NCI-H1105 treated with DMSO at 0.1 percent for 48 hours (cell line): ENCODE results near the gene NHLRC4.

Experiments used
- DNase-seq: peaks from one replicate; lab custom pipeline; 2025; lab: John Stamatoyannopoulos, UW

The NHLRC4 gene

DNA sequence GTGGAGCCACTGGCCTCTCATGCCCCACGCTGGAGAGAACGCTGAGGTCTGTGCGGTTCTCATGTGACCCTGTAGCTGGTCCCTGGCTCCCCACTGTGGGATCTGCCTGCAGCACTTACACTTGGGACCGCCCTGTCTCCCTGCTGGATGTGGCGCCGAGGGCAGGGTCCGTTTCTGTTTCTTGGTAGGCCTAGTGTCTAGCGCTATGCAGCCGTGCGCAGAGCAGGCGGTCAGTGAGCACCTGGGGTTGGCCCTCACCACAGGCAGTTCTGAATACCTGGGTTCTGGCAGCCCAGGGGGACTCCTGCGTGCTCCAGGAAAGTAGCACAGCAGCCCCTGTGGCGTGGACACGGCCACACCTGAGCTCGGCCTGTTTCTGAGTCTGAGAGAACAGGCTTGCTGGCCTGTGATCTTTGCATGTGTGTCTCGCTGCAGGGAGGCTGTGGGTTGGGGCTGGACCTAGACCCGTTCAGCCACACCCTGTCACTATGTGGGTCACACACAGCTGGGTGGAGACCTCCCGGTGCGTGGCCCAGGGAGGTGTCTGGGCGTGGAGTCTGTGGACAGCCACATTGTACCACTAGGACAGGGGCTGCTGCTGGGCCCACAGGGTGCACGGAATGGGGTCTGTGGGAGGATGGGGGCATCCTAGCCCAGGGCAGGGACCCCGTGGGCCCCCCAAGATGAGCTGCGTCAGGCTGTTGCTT, 36.5 kb upstream of the NHLRC4 start:
- no peak for DNase-seq

DNA sequence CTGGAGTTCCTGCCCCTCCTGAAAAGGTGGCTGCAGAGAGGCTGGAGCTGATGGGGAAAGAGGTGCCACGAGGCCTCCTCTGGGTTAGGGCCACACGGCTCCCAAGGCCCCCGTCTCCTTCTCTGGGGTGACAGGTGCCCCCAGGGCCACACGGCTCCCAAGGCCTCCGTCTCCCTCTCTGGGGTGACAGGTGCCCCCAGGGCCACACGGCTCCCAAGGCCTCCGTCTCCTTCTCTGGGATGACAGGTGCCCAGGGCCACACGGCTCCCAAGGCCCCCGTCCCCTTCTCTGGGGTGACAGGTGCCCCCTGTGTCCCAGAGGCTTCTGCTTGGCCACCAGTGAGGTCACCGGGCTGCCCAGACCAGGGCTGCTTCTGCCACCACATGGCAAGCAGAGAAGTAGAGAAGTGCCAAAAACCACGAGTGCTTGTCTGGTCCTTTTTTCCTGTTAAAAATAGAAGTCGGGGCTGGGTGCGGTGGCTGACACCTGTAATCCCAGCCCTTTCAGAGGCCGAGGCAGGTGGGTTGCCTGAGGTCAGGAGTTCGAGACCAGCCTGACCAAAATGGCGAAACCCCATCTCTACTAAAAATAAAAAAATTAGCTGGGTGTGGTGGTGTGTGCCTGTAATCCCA, 35.2 kb upstream of the NHLRC4 start:
- no peak for DNase-seq

DNA sequence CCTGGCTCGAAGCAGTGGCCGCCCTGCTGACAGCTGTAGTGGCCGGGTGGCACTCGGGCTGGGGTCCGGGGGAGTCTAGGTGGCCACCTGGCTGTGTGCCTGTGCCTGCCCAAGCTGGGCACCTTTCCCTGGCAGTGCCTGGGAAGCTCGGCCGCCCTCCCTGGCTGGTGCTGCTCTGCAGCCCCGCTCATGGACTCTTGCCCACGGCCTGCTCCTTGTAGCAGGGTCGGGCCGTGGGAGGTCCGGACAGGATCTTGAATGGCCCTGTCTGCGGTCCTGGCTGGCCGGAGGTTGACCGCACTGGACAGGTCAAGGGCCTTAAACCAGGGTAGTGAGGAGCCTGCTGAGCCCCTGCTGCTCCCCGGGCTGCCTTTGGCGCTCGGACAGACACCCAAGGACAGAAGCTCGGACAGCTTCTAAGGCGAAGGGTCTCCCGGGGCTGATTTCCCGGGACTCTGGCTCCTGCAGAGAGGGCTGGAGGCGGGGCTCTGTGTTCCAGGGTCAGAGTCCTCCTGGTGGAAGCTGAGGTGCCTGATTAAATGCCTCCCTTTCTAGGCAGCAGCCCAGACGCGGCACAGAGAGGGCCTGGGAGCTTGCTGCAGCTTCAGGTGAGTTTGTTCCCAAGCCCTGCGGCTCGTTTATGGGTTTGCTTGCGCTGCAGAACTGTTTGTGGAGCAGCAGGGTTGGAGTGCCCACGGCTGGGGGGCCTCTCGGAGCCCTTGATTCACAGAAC, 33.2 kb upstream of the NHLRC4 start:
- no peak for DNase-seq

DNA sequence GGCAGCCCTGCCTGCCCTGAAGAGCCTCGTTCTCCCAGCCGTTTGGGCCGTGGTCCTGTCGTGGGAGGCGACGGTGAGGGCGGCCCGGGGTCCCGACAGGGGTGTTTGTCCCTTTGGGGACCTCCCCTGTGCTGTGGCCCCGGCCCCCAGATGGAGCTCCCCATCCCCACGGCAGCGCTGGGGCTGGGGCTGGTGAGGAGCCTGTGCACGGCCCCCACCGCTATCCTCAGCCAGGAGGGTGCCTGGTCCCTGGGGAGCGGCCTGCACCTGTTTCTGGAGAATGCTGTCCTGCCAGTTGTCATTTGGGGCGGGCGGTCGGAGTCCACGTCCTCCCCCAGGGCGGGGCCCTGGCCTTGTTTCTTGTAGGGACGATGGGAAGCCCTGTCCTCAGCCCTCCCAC, 32.7 kb upstream of the NHLRC4 start:
- DNase-seq: no peak

DNA sequence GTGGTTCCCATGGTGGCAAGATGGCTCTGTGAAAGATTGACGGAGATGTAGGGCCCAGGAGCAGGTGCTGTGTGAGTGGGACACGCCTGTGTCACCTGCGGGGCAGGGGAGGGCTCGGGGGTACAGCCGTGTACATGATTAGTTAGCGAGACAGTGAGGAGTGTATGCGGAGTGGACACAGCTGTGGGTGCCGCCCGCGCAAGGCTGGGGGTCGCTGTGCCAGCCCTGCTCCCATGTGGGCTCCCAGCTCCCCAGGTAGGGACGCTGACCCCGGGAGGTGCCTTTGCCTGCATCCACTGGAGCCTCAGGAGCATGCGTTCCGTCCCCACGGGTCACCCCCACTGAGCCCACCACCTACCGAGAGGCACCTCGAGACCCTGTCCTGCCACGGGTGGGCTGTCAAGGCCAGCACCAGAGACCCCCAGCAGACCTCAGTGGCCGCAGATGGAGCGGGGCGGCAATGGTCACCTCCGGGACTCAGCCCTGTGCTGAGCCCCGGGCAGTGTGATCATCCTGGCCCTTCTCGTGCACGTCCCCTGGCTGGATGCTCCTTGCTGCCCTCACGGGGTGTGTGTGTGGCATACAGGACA, 31.9 kb upstream of the NHLRC4 start:
- DNase-seq: no peak

DNA sequence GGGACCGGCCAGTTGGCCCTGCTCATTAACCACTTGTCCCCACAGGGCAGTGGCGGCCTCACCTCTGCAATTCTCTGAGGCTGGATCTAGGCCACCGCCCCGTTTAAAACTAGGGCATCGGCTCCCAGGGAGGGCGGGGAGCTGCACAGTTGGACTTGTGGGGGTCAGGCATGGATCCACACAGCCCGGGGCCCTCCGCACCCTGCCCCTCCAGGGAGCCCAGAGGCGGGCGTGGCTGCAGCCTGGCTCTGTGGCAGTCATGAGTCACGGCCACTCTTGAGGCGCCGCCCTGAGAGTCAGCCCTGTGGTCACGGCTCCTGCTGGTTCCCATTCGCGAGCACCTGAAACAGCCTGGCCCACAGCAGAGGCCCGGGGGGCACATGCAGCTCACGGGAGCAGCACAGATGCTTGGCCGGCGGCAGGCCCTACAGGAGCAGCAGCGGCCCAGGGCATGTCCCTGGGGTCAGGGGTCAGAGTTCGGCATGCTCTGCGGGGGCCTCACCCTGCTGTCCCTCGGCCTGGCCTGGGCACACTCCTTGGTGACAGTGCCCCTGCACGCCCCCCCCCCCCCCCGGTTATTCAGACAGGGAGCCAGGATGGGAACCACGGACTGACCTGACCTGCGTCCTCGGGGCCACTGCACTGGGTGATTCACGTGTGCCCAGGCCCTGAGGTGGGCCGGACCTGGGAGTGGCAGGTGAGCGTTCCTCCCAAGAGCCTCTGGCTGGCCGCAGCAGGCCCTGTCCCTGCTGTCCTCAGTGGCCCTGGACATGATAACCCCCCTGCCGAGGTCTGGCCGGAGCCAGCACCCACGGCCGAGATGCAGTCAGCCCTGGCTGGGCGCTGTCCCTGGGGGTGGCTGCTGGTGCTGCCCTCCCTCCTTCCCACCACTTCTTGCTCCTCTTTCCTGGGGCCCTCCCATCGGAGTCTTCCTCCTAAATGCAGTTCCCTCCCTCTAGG, 31.1 kb upstream of the NHLRC4 start:
- DNase-seq: no peak

DNA sequence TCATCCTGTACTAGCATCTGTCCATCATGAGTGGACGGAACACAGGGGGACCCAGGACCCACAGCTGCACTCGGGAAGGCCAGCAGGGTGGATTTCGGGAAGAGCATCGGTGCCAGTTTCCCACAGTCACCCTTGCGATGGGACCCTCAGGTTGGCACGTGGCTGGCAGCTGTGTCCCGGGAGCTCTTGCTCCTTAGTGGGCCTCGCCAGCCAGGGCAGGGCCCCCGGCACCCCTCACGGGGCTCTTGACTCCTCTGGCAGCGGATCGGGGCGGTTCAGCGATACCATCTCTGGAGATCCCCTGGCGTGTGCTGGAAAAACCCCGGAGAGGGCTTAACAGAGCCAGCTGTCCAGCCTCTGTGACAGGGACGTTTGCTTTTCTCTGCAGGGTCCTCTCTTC, 30.1 kb upstream of the NHLRC4 start:
- DNase-seq: no peak

DNA sequence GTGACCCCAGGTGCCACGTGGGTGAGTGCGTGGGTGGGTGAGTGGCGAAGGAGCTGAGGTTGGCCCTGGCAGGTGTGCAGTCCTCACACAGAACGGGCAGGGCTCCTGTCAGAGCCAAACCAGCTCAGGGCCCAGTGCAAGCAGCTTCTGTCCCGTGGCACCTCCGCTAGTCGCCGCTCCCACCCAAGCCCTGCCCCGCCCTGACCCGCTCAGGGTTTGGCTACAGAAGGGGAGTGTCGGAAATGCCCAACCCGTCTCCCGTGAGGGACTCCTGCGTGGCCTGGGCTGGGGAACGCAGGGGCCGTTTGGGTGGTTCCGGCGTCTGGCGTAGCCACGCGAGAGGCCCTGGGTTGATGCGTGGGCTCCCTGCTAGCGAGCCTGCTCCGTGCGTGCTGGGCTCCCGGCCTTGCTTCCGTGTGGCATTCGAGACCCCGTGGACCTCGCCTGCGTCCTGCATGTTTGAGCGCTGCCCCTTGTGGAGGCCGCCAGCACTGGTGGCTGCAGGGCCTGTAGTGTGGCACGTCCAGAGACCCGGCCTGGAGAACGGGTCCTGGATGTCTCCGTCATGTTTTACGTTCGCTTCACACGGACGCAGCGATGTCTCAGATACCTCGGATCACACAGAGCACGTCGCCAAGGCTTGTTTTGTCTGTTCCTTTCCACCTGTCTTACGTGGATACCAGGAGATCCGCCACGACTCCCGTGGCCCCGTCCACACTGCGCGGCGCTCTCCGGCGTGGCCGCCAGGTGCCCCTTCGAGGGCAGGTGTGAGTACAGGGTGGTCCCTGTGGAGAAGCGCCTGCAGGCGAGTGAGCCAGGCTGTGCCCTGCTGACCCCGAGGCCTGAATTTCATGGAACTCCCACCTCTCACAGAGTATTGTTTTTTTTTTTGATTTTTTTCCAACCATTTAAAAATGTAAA, 29.1 kb upstream of the NHLRC4 start:
- no peak for DNase-seq

DNA sequence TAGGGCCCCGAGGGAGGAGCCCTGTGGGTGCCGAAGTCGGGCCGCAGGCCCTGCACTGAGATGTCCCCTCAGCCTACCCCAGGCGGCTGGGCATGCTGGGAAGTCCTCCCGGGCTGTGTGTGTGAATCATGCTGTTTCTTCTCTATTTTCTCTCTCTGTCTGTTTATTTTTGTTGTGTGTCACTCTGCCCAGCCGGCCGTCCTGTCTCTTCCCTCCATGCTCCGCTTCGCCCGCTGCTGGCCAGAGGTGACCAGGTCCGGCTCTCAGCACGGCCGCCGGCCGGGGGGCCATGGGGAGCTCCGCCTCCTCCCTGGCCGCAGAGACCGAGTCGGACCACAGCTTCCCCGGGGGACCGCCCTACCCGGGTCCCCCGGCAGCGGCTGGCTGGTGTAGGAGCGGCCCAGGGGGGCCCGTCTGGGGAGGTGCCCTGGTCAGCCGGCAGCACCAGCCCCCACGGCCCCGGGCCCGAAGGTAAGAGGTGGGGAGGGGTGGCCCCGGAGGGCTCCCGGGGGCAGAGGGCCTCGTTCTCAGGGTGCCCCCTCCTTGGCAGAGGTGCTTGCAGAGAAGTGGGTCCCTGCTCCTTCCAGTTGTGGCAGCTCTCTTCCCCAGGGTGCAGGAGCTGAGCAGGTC, 26.8 kb upstream of the NHLRC4 start:
- DNase-seq: no peak

DNA sequence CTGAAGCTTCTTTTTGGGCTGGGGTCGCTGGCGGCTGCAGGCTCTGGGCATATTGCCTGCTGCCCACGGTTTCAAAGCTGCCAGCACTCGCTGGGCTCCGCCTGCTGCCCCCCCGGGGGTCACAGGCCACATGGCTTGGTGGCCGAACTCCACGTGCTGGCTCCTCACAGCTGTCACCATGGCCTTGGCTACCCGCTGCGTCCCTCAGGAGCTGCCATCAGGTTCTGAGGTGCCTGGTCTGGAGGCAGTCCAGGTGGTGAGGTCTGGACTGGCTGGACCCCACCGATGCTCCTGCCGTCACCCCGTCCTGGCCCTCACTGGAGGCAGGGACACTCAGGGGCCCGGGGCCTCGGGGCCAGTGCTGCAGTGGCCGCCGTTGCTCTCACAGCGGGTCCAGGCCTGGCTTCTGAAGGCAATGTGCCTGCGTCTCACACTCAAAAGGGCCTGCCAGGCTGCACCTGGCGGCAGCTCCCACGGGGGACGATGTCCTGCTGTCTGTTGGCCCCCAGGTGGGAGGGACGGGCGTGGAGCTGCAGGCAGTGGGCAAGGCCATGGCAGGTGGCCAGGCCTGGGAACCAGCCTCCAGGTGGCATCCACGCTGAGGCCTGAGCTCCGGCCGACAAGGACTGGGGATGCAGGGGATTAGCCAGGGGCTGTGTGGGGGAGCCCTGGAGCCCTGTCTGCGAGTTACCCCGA, 26.0 kb upstream of the NHLRC4 start:
- DNase-seq: no peak

DNA sequence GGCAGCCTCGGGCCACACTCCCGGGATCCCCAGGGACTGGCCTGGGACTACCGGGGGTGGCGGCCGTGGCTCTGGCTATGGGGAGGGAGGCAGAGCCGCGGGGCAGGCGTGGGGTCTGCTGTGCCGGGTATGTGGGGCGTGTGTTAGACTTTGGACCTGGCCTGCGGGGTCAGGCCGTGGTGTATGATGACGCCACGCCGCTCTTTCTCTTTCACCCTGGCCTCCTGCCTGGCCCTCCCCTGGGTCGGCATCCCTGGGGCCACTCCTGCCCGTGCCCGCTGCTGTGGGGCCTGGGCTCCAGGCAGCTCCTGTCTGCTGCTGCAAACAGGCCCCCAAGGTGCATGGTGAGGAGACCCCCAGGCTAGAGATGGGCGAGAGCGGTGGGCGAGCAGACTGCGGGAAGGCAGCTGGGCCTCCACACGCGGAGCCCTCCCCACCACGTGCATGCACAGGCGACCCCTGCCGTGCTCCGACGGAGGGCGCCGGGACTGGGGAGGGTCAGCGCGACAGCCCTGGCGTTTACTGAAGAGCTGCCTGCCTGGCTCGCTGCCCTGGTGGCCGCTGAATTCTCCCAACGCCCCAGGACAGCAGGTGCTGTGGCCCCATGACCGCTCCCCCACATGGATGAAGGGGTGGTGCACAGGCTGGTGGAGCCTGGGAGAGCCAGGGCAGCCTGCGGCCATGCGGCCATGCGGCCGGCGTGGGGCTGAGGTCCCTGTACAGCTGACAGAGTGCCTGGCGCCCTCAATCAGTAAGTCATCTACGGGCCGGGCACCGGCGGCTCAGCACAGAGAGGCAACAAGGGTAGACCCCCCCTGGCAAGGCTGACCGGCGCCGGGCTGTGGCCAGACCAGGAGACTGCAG, 23.3 kb upstream of the NHLRC4 start:
- DNase-seq: no peak

DNA sequence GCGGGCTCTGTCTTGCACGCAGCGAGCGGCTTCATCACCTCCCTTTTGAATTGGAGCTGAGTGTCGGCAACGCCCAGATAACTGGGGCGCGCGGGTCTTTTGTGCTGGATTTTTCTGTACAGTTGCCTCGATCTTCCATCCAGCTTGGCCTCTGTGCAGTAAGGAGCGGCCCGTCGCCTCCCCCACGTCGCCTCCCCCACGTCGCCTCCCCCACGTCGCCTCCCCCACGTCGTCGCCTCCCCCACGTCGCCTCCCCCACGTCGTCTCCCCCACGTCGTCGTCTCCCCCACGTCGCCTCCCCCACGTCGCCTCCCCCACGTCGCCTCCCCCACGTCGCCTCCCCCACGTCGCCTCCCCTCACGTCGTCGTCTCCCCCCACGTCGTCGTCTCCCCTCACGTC, 22.3 kb upstream of the NHLRC4 start:
- DNase-seq: no peak

DNA sequence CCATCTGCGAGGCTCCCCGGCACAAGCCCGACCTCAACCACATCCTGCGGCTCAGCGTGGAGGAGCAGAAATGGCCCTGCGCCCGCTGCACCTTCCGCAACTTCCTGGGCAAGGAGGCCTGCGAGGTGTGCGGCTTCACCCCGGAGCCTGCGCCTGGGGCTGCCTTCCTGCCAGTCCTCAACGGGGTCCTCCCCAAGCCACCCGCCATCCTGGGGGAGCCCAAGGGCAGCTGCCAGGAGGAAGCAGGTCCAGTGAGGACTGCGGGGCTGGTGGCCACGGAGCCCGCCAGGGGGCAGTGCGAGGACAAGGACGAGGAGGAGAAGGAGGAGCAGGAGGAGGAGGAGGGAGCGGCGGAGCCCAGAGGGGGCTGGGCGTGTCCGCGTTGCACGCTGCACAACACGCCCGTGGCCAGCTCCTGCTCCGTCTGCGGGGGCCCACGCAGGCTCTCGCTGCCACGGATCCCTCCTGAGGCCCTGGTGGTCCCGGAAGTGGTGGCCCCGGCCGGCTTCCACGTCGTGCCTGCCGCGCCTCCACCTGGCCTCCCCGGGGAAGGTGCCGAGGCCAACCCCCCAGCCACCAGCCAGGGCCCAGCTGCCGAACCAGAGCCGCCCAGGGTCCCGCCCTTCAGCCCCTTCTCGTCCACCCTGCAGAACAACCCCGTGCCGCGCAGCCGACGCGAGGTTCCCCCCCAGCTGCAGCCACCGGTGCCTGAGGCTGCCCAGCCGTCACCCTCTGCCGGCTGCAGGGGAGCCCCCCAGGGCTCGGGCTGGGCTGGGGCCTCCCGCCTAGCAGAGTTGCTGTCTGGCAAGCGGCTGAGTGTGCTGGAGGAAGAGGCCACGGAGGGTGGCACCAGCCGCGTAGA, 19.7 kb upstream of the NHLRC4 start:
- no peak for DNase-seq

DNA sequence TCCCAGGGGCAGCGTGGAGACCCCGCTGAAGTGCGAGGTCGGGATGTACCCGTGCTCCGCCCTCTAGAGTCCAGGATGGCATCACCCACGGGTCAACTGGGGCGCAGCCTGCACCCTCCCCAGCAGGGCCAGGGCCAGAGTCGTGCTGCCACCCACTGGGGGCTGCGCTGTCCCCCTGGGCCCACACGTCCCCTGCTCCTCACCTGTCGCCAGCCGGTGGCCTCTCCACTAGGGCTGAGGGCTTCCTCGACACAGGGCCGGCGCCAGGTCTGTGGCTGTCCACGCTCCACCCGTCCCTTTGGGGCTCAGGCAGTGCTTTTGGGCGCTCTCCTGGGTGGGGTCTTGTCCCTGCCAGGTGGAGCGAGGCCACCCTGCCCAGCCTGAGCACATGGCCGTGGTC, 18.2 kb upstream of the NHLRC4 start:
- DNase-seq: no peak

DNA sequence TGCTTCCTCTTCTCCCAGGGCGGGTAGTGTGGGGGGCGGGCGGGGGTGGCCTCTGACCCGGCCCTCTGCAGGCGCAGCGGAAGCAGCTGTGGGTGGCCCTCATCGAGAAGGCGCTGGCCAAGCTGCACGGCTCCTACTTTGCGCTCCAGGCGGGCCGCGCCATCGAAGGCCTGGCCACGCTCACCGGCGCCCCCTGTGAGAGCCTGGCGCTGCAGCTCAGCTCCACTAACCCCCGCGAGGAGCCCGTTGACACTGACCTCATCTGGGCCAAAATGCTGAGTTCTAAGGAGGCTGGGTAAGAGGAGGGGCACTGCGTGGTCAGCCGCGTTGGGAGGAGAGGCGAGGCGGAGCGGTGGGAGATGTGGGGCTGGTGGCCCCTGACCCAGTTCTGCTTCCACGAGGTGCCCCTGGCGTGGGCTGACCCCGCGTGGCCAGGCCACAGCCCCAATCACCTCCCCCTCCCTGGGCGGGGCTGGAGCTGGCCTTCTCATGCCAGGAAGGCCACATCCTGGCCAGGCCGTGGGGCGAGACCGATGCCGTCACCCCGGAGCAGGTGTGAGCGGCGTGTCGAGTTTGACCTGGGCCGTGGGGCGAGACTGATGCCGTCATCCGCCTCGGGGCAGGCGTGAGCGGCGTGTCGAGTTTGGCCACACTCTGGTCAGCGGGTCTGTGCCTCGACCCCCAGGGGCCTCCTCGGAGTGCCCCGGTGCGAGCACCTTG, 17.1 kb upstream of the NHLRC4 start:
- no peak for DNase-seq

DNA sequence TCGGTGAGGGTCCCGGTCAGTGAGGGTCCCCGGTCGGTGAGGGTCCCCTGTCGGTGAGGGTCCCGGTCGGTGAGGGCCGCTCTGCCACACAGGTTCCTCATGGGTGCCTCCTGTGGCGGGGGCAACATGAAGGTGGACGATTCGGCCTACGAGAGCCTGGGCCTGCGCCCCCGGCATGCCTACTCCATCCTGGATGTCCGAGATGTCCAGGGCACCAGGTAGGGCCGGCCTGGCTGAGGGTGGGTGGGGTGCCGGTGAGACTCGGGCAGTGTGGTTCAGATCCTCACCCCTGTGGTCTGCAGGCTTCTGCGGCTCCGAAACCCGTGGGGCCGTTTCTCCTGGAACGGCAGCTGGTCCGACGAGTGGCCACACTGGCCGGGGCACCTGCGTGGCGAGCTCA, 15.6 kb upstream of the NHLRC4 start:
- no peak for DNase-seq

DNA sequence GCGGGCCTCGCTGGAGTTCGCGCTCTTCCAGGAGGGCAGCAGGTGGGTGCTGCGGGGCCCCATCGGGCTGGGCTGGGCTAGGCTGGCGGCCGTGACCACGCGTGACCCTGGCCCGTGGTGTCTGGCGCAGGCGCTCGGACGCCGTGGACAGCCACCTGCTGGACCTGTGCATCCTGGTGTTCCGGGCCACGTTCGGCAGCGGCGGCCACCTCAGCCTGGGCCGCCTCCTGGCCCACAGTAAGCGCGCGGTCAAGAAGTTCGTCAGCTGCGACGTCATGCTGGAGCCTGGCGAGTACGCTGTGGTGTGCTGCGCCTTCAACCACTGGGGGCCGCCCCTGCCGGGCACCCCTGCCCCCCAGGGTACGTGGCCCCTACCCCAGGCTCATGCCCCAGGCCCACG, 14.6 kb upstream of the NHLRC4 start:
- no peak for DNase-seq
